G401.6 (cell line): ENCODE data around the gene ANKRD18A.
"Not testable (repeated sequence)": the region's sequence is repeated elsewhere in the genome, so short reads cannot be mapped to it uniquely, and the experiment has no call there.

Experiments
- FAIRE-seq: peaks from 2 replicates; lab custom pipeline; 2012; peaks lifted over from hg19 to GRCh38; lab: Jason Lieb, UNC

The ANKRD18A gene

DNA sequence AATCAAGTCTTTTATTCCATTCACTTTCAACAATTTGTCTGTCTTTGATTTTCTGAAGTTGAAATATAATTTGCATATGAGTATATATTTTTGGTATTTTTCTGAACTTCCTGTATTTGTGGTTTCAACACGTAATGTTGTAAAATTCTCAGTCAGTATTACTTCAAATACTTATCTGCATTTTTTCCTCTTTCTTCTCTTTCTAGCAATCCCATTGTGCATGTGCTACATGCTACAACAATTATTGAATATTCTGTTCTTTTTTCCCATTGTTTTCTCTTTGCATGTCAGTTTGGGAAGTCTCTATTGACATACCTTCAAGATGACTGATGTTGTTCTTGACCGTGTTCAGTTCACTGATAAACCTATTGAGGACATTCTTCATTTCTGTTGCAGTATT lies 5.6 kb upstream of the ANKRD18A start:
- no peak for FAIRE-seq

DNA sequence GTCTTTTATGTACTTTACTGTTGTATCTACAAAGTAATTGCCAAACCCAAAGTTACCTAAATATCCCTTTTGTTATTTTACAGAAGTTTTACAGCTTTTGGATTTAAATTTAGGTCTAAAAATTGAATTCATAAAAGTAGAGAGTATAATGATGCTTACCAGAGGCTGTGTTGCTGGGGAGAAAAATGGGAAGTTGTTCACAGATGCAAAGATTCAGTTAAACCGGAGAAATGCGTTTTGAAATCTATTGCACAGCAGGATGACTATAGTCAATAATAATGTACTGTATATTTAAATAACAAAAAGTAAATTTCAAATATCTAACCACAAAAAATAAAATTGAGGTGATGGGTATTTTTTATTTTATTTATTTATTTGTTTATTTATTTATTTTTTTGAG lies 2.6 kb upstream of the ANKRD18A start:
- FAIRE-seq, result no peak

DNA sequence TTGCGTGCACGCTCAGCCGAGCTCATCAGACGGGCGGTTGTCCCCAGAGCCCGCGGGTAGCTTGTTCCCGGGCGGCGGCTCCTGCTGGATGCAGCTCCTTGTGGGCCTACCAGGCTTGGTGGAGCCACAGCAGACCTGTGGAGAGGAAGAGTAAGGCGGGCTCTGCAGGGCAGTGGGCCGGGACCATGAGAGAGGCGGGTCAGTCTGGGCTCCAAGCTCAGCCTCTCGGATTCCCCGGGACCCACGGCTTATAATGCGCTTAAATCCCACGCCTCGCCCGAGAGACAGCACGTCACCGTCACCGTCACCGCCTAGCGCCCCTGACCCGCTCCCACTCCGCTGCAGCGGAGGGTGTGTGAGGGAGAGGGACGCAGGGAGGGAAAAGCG lies 1.9 kb upstream of the ANKRD18A start:
- FAIRE-seq, result no peak

DNA sequence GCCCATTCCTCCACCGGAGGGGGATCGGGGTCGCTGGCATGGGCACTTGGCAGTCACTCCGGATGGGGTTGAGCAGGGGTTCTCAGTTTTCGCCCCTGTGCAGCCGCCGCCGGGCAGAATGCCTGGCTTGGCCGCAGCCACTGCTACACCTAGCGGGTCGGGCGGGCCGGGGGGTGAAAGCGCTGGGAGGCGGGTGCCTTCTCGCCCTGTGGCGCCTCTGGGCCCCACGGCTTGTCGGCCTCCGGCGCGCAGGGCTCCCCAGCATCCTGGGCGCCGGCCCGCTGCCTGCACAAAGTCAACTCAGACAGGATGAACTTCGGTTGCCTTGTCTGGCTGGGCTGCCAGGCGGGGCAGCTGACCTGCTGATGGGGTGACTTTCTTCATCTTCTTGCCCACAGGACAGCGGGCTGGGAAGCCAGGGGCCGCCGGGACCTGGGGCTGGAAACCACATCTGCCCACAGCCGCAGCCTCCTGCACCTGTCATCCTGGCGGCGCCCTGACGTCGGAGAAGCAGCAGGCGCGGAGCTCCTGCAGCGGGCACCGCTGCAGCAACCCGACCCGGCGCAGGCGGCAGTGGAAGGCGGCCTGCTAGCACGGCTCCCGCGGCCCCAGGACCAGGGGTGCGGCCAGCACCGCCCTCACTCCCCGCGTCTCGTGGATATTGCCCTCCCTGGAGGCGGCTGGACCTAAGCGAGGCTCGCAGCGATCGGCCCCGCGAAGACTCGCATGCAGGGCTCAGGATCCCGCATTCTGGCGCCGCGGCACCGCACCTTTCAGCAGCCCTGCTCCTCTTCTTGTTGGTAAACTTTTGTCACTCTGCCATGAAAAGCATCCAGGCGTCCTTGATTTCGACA lies 1.3 kb upstream of the ANKRD18A start:
- FAIRE-seq, result no peak

GRCh38 chr9:38619556-38620447 lies 594 bp downstream of the ANKRD18A start:
- no peak for FAIRE-seq

GRCh38 chr9:38598029-38598745 lies 22.2 kb downstream of the ANKRD18A start:
- not testable (repeated sequence) for FAIRE-seq

DNA sequence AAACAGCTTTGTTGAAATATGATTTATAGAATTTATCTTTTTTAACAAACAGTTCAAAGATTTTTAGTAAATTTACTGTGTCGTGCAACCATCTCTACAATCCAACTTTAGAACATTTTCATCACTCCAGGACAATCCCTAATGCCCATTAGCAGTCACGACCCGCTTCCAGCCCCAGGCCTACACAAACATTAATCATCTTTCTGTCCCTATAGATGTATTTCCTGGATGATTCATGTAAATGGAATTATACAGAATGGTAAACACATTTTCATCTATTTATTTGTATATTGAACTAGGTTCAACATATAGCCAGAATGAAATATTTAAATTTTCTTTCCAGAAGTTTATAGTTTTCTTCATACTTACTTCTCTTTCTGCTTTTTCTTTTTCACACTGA lies 25.3 kb downstream of the ANKRD18A start:
- FAIRE-seq, result peak; percentile 27

DNA sequence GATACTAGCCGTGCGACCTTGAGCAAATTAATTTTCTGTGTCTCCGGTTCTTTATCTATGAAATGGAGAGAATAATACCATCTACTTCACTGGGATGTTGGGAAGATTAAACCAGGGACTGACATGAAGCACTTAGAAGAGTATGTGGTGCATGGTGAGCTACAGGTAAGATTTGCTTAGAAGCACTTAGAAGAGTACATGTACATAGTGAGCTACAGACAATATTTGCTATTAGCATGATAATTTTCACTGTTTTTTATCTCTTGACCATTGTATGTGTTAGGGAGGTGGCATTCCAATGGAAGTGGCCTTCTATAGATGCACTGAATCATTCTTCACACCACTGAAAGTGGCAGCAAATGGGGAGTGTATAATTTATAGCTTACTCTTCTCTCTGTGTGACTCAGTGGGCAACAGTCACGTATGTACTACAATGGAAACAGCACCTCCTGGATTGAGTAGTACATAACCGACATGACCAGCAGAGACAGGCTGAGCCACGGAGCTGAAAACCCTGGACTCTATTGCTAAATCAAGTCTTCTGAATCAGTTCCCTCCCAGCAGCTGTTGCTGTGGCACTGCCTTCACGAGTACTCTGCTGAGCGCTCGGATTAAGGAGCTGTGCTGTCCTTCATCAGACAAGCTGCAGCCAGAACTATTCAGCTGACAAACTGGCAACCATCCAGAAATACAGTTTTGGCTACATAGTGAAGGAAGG lies 28.9 kb downstream of the ANKRD18A start:
- FAIRE-seq, result not testable (repeated sequence)

- not testable (repeated sequence) for FAIRE-seq
These were observed 36.6 kb downstream of the ANKRD18A start for GRCh38 chr9:38583765-38584164.

DNA sequence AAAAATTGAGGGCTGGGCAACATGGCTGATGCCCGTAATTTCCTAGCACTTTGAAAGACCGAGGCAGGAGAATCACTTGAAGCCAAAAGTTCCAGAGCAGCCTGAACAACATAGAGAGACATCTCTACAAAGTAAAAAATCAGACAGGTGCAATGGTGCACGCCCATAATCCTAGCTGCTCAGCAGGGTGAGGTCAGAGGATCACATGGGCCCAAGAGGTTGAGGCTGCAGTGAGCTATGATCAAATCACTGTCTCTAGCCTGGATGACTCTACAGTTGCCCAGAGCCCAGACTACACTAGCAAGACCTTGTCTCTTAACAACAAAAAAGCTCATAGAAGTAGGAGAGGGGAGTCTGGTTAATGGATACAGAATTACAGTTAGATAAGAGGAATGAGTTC lies 40.3 kb downstream of the ANKRD18A start:
- not testable (repeated sequence) for FAIRE-seq

DNA sequence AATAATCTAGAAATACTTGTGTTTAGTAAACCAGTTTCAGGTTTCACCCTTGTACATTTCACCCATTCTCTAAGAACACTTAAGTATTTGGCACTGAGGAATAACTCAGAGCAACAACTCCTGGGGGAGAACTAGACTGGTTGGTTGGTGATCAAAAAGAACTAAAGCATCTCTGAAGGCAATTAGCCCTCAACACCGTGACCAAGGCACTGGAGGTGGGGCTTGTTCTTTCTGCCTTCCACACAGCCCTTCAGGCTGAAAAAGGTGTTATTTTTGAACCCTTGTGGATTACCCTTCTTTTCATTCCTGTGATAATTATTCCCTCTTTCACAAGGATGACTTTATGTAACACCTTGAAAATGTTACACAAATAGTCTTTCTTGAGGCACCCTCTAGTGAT lies 44.2 kb downstream of the ANKRD18A start:
- not testable (repeated sequence) for FAIRE-seq

GRCh38 chr9:38566048-38566447 lies 54.3 kb downstream of the ANKRD18A start:
- FAIRE-seq, result not testable (repeated sequence)

DNA sequence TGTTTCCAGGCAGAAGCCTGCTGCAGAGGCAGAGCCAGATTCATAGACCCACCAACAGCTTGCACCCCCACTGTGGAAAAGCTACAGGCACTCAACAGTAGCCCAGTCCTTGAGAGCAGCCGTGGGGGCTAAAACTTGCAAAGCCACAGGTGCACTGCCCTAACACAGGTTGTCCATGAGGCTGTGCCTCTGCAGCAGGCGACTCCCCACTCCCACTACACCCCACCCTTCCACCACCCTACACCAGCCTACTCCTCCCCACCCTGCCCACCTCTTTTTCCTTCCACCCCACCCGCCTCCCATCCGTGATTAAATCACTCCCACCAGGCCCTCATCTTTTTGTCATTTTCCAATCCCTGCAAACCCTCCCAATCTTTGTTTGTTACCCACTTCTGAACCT lies 55.2 kb downstream of the ANKRD18A start:
- not testable (repeated sequence) for FAIRE-seq

GRCh38 chr9:38563911-38564310 lies 56.5 kb downstream of the ANKRD18A start:
- not testable (repeated sequence) for FAIRE-seq

DNA sequence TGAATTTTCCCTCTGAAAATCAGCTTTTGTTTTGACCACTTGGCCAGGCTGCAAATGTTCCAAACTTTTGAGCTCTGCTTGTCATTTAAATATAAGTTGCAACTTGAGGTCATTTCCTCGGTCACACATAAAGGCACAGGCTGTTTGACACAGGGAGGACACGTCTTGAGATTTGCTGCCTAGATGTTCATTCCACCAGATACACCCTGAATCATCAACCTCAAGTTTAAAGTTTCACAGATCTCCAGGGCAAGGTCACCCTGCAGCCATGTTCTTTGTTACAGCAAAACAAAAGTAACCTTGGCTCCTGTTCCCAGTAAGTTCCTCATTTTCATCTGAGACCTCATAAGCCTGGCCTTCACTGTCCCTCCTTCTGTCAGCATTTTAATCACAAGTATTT lies 59.3 kb downstream of the ANKRD18A start:
- FAIRE-seq, result not testable (repeated sequence)

DNA sequence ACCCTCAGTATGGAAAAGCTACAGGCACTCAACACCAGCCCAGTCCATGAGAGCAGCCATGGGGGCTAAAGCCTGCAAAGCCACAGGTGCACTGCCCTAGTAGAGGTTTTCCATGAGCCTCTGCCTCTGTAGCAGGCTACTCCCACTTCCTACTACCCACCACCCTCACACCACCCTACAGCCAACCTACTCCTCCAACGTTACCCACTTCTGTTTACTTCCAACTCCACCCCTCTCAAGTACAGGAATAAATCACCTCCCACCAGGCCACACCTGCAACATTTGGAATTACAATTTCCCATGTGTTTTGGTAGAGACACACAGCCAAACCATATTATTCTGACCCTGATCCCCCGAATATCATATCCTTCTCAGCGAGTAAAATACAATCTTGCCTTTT lies 61.2 kb downstream of the ANKRD18A start:
- not testable (repeated sequence) for FAIRE-seq

- not testable (repeated sequence) for FAIRE-seq
These were observed 62.6 kb downstream of the ANKRD18A start for GRCh38 chr9:38557746-38558145.

- FAIRE-seq, result not testable (repeated sequence)
These were observed 65.4 kb downstream of the ANKRD18A start for GRCh38 chr9:38554966-38555365.

- not testable (repeated sequence) for FAIRE-seq
These were observed 67.4 kb downstream of the ANKRD18A start for GRCh38 chr9:38553019-38553418.

GRCh38 chr9:38546497-38547163 lies 73.8 kb downstream of the ANKRD18A start:
- not testable (repeated sequence) for FAIRE-seq

DNA sequence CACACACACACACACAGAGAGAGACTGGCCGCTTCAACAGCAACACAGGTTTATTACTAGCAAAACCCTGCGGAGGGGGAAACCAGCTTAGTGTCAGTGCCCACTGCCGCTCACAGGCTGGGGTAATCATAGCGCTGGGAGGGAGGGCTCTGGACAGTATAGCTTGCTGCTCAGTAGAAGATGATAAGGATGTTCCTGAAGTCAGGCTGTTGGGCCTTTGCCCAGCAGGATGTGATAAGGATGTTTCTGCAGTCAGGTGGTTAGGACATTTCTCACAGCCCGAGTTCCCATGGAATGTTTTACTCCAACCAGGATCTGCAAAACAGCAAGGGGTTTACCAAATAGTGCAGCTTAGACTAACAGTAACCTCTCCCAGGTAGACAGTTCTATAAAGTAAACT lies 79.9 kb downstream of the ANKRD18A start:
- not testable (repeated sequence) for FAIRE-seq
